HCT116 (cell line): ENCODE results near the gene CPTP. TPM values are rescaled to one million over a fixed set of nuclear protein-coding genes. Genes with fewer than 3 reads are reported as not detected.
A peak's percentile ranks its signal among the peaks of the same experiment; 100 is the strongest.

Experiments
- ATAC-seq: fragments of 200-7000 bp; cut with Tn5 transposase; 2 replicates; pipeline ENCODE4 v1.9.1; 2020; ENCODE audit warnings: mild to moderate bottlenecking, moderate library complexity
- BruUV-seq: library from RNA; stranded (reverse); fragments of 400-500 nt; replicated peaks from 2 replicates; lab custom pipeline; 2021; lab: Mats Ljungman, UMichigan
- CTCF ChIA-PET: fragments of 300-600 bp; sonication (Branson Sonifier 250); formaldehyde crosslinking; loops from one replicate; lab custom pipeline; 2021; ENCODE audit warnings: antibody characterized with exemption; lab: Charles Lee
- POLR2A ChIA-PET: fragments of 300-600, 350-600 bp; sonication (Branson Sonifier 250); formaldehyde crosslinking; loops from one replicate; lab custom pipeline; 2021; ENCODE audit warnings: antibody characterized with exemption; lab: Charles Lee
- RAD21 ChIA-PET, 2 experiments: fragments of 300-600 bp; sonication (Branson Sonifier 250); formaldehyde crosslinking; loops; one replicate each; lab custom pipeline; 2023; ENCODE audit warnings: low total read pairs in 2 of 2; ENCODE audit not compliant: uncharacterized antibody in 2 of 2, unreplicated experiment in 2 of 2, low non-redundant PET in 1 of 2; lab: Charles Lee
- DNase-seq: peaks from one replicate; pipeline ENCODE4 v3.0.0-alpha.2; 2010; ENCODE audit warnings: low read depth, low spot score
- H2AFZ ChIP-seq: fragments of 200-600 bp; shearing (Covaris generic), sonication (generic); 2 replicates; pipeline ENCODE4 v1.6.1; 2017; ENCODE audit warnings: low read depth, mixed run types, mixed read lengths, antibody characterized with exemption, low read length; ENCODE audit not compliant: poor library complexity, severe bottlenecking
- H3K27ac ChIP-seq: 2 replicates; pipeline ENCODE4 v1.5.1; 2012; ENCODE audit warnings: low read depth, low read length
- H3K27me3 ChIP-seq: fragments of 200-600 bp; sonication (generic); 2 replicates; pipeline ENCODE4 v1.6.1; 2016; ENCODE audit warnings: mixed run types, low read length, mixed read lengths; ENCODE audit not compliant: insufficient read depth
- H3K36me3 ChIP-seq, 2 experiments: fragments of 200-500 bp in 1 of 2; fragments of 200-600 bp in 1 of 2; sonication (Bioruptor generic) in 1 of 2; sonication (generic) in 1 of 2; 2 replicates each; pipeline versions ENCODE4 v1.5.1 to v1.6.1; 2014 to 2016; ENCODE audit warnings: low read length in 2 of 2, inconsistent platforms in 1 of 2, mixed read lengths in 1 of 2, mixed run types in 1 of 2; ENCODE audit not compliant: insufficient read depth in 2 of 2, control insufficient read depth in 1 of 2
- H3K4me1 ChIP-seq, 2 experiments: fragments of 200-600 bp in 1 of 2; sonication (generic) in 1 of 2; 2 replicates each; pipeline versions ENCODE4 v1.5.1 to v1.6.1; 2012 to 2017; ENCODE audit warnings: low read length in 2 of 2, inconsistent platforms in 1 of 2, mild to moderate bottlenecking in 1 of 2, mixed read lengths in 1 of 2, mixed run types in 1 of 2, moderate library complexity in 1 of 2; ENCODE audit not compliant: insufficient read depth in 2 of 2, control insufficient read depth in 1 of 2
- H3K4me2 ChIP-seq: fragments of 200-600 bp; sonication (generic); 2 replicates; pipeline ENCODE4 v1.6.1; 2017; ENCODE audit warnings: mixed run types, low read length, mixed read lengths
- H3K4me3 ChIP-seq, 2 experiments: fragments of 200-600 bp in 1 of 2; sonication (generic) in 1 of 2; replicated peaks in 1 of 2; 2 replicates each; pipeline ENCODE4 v1.5.1; 2011 to 2016; ENCODE audit warnings: low read length in 2 of 2, control low read depth in 1 of 2, low read depth in 1 of 2, mild to moderate bottlenecking in 1 of 2, mixed read lengths in 1 of 2, mixed run types in 1 of 2
- H3K79me2 ChIP-seq: fragments of 200-600 bp; sonication (generic); 2 replicates; pipeline ENCODE4 v1.6.1; 2017; ENCODE audit warnings: mild to moderate bottlenecking, mixed run types, low read length, moderate library complexity, mixed read lengths; ENCODE audit not compliant: insufficient read depth
- H3K9ac ChIP-seq: fragments of 200-600 bp; sonication (generic); 2 replicates; pipeline ENCODE4 v1.6.1; 2016; ENCODE audit warnings: low read length, mixed read lengths
- H3K9me2 ChIP-seq: fragments of 200-600 bp; sonication (generic), shearing (Covaris generic); 2 replicates; pipeline ENCODE4 v1.6.1; 2017; ENCODE audit warnings: mixed run types, mild to moderate bottlenecking, moderate library complexity; ENCODE audit not compliant: insufficient read depth
- H3K9me3 ChIP-seq, 2 experiments: fragments of 200-500 bp in 1 of 2; fragments of 200-600 bp in 1 of 2; sonication (Bioruptor generic) in 1 of 2; sonication (generic) in 1 of 2; 2 replicates each; pipeline ENCODE4 v1.6.1; 2014 to 2017; ENCODE audit warnings: low read length in 2 of 2, mixed read lengths in 2 of 2, inconsistent platforms in 1 of 2, low read depth in 1 of 2, mild to moderate bottlenecking in 1 of 2, mixed run types in 1 of 2, moderate library complexity in 1 of 2; ENCODE audit not compliant: control insufficient read depth in 1 of 2, insufficient read depth in 1 of 2
- H4K20me1 ChIP-seq: fragments of 200-600 bp; sonication (generic), shearing (Covaris generic); 2 replicates; pipeline ENCODE4 v1.6.1; 2017; ENCODE audit warnings: mixed run types, mild to moderate bottlenecking, moderate library complexity; ENCODE audit not compliant: insufficient read depth
- CBX3 ChIP-seq: IDR thresholded peaks from 2 replicates; pipeline ENCODE4 v1.6.1; 2012; ENCODE audit warnings: low read depth
- CEBPB ChIP-seq: IDR thresholded peaks from 2 replicates; pipeline ENCODE4 v1.6.1; 2012; ENCODE audit warnings: low read depth
- EZH2 ChIP-seq: fragments of 200-600 bp; sonication (generic); IDR thresholded peaks from 2 replicates; pipeline ENCODE4 v1.6.1; 2017; ENCODE audit warnings: antibody characterized with exemption, mixed run types
- EZH2phosphoT487 ChIP-seq: fragments of 200-600 bp; IDR thresholded peaks from 2 replicates; pipeline ENCODE4 v1.6.1; 2018; ENCODE audit warnings: antibody characterized with exemption, borderline replicate concordance
- POLR2AphosphoS5 ChIP-seq: IDR thresholded peaks from 2 replicates; pipeline ENCODE4 v1.6.1; 2011; ENCODE audit warnings: mild to moderate bottlenecking, low read depth, low read length, moderate library complexity
- SRF ChIP-seq: IDR thresholded peaks from 2 replicates; pipeline ENCODE4 v1.6.1; 2012; ENCODE audit warnings: low read depth
- TCF7L2 ChIP-seq: IDR thresholded peaks from 2 replicates; pipeline ENCODE4 v1.7.0; 2011; ENCODE audit warnings: borderline replicate concordance, inconsistent platforms; ENCODE audit not compliant: insufficient read depth, insufficient read length; ENCODE audit errors: extremely low read depth
- ZNF274 ChIP-seq: fragments of 200-500 bp; sonication (Bioruptor generic); IDR thresholded peaks from 2 replicates; pipeline ENCODE4 v1.6.1; 2014; ENCODE audit warnings: mild to moderate bottlenecking, low read depth, low read length, inconsistent platforms
- intact Hi-C: fragments of 100-400 bp; cut with micrococcal nuclease; formaldehyde crosslinking; loops from 2 replicates; pipeline ENCODE4 v1.10.0; 2022
- total RNA-seq: library from RNA; stranded (reverse); gene quantifications from one replicate; pipeline ENCODE4 v1.2.1, GENCODE V29; 2021; ENCODE audit not compliant: unreplicated experiment
- TF ChIP-seq, protein P1 (sequence below): IDR thresholded peaks from 2 replicates; pipeline ENCODE4 v1.6.1; 2012
- TF ChIP-seq, protein P2 (sequence below), 3 experiments: fragments of 200-600 bp in 1 of 3; sonication (generic) in 1 of 3; IDR thresholded peaks in 2 of 3; conservative IDR thresholded peaks in 1 of 3; 2 replicates each; pipeline ENCODE4 v1.5.1; 2012 to 2017; ENCODE audit warnings: low read depth in 2 of 3, low read length in 2 of 3, antibody characterized with exemption in 1 of 3, borderline replicate concordance in 1 of 3, control low read depth in 1 of 3, mild to moderate bottlenecking in 1 of 3, mixed read lengths in 1 of 3, mixed run types in 1 of 3, moderate library complexity in 1 of 3; ENCODE audit not compliant: insufficient read depth in 1 of 3
- TF ChIP-seq, protein P3 (sequence below): IDR thresholded peaks from 2 replicates; pipeline ENCODE4 v1.6.1; 2012; ENCODE audit warnings: low read depth

The CPTP gene
- total RNA-seq, 1 experiment from 2014 or later = 16.3 TPM

GRCh38 chr1:1318131-1318652 is 6.4 kb upstream of the CPTP start:
- Histone ChIP-seq H3K36me3 (peaks cover 17 to 31% of the 10 kb centered on the region in 2 experiments; a peak in 3 of 4 replicates), H3K4me2 (peak overlapping the region; percentile 60), H3K27me3 (no peaks in the 10 kb centered on the region), H4K20me1 (peaks cover 10% of the 10 kb centered on the region; the same call in 1 of the 2 replicates), H3K4me1 (peaks cover 23 to 49% of the 10 kb centered on the region in 2 experiments), H3K4me3 (no peak overlapping the region)
- CTCF ChIA-PET = no interaction called here
- intact Hi-C loops = no loop called here
- TF ChIP-seq POLR2AphosphoS5 = peak; percentile 35
- no peak for TF ChIP-seq EZH2phosphoT487
- TF ChIP-seq, all 23 proteins: peak for 1
- DNase-seq (peak; percentile 65), ATAC-seq (peak; percentile 84)
- Histone ChIP-seq H3K9me3 (no peaks in the 10 kb centered on the region), H3K9me2 (no peaks in the 10 kb centered on the region), H3K27ac (peak overlapping the region; percentile 52), H3K9ac (peak overlapping the region; percentile 15), H2AFZ (no peak overlapping the region), H3K79me2 (peaks cover 93% of the 10 kb centered on the region)
- no TSS peak for BruUV-seq
- ChIA-PET POLR2A (interaction anchor here (1.3 kb wide), 2 partner anchors 8 to 20 kb away, joined by 3 to 4 read pairs; no protein-coding TSS in a partner anchor), RAD21 (no interaction called here)

- Histone ChIP-seq H4K20me1 (peaks cover 10% of the 10 kb centered on the region; the same call in 1 of the 2 replicates), H3K36me3 (peaks cover 9 to 25% of the 10 kb centered on the region in 2 experiments; a peak in 2 of 4 replicates), H3K79me2 (peaks cover 90% of the 10 kb centered on the region), H3K27me3 (no peaks in the 10 kb centered on the region), H3K27ac (peak overlapping the region; percentile 47), H3K4me1 (peaks cover 27 to 54% of the 10 kb centered on the region in 2 experiments), H3K4me2 (peak overlapping the region; percentile 60), H3K4me3 (no peak overlapping the region), H3K9me2 (no peaks in the 10 kb centered on the region), H2AFZ (no peak overlapping the region), H3K9ac (peak overlapping the region; percentile 15), H3K9me3 (no peaks in the 10 kb centered on the region)
- no TSS peak for BruUV-seq
- ATAC-seq (no peak), DNase-seq (no peak)
- CTCF ChIA-PET = no interaction called here
- RAD21 ChIA-PET = no interaction called here
- POLR2A ChIA-PET = interaction anchor here (1.3 kb wide), 2 partner anchors 9 to 19 kb away, joined by 3 to 4 read pairs; no protein-coding TSS in a partner anchor
- intact Hi-C loops = no loop called here
- TF ChIP-seq CEBPB (no peak), CBX3 (no peak), SRF (no peak), ZNF274 (no peak), TCF7L2 (no peak), EZH2 (no peak)
- TF ChIP-seq, protein P1, sequence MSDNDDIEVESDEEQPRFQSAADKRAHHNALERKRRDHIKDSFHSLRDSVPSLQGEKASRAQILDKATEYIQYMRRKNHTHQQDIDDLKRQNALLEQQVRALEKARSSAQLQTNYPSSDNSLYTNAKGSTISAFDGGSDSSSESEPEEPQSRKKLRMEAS = no peak
- TF ChIP-seq, protein P2, sequence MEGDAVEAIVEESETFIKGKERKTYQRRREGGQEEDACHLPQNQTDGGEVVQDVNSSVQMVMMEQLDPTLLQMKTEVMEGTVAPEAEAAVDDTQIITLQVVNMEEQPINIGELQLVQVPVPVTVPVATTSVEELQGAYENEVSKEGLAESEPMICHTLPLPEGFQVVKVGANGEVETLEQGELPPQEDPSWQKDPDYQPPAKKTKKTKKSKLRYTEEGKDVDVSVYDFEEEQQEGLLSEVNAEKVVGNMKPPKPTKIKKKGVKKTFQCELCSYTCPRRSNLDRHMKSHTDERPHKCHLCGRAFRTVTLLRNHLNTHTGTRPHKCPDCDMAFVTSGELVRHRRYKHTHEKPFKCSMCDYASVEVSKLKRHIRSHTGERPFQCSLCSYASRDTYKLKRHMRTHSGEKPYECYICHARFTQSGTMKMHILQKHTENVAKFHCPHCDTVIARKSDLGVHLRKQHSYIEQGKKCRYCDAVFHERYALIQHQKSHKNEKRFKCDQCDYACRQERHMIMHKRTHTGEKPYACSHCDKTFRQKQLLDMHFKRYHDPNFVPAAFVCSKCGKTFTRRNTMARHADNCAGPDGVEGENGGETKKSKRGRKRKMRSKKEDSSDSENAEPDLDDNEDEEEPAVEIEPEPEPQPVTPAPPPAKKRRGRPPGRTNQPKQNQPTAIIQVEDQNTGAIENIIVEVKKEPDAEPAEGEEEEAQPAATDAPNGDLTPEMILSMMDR (IDR thresholded peaks at IDR 0.05 in 2 of 3, conservative IDR thresholded peaks at IDR 0.05 in 1 of 3; ENCODE audit: borderline replicate concordance in 1 of 3, insufficient read depth in 1 of 3, low read depth in 2 of 3, low read length in 2 of 3) = no peak
- TF ChIP-seq, protein P3, sequence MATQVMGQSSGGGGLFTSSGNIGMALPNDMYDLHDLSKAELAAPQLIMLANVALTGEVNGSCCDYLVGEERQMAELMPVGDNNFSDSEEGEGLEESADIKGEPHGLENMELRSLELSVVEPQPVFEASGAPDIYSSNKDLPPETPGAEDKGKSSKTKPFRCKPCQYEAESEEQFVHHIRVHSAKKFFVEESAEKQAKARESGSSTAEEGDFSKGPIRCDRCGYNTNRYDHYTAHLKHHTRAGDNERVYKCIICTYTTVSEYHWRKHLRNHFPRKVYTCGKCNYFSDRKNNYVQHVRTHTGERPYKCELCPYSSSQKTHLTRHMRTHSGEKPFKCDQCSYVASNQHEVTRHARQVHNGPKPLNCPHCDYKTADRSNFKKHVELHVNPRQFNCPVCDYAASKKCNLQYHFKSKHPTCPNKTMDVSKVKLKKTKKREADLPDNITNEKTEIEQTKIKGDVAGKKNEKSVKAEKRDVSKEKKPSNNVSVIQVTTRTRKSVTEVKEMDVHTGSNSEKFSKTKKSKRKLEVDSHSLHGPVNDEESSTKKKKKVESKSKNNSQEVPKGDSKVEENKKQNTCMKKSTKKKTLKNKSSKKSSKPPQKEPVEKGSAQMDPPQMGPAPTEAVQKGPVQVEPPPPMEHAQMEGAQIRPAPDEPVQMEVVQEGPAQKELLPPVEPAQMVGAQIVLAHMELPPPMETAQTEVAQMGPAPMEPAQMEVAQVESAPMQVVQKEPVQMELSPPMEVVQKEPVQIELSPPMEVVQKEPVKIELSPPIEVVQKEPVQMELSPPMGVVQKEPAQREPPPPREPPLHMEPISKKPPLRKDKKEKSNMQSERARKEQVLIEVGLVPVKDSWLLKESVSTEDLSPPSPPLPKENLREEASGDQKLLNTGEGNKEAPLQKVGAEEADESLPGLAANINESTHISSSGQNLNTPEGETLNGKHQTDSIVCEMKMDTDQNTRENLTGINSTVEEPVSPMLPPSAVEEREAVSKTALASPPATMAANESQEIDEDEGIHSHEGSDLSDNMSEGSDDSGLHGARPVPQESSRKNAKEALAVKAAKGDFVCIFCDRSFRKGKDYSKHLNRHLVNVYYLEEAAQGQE = no peak
Observed at GRCh38 chr1:1318777-1319645, 5.6 kb upstream of the CPTP start.
